Activated CD8-positive, alpha-beta T cell treated with anti-CD3 and anti-CD28 coated beads, Interleukin-2, amount 10 ng/mL, durations not matched to agents 7 days and 5 days (primary cell): ENCODE measurements around the gene LENG1. TPM values are rescaled to one million over a fixed set of nuclear protein-coding genes. Genes with fewer than 3 reads are reported as not detected.
A peak's percentile ranks its signal among the peaks of the same experiment; 100 is the strongest.

Experiments
- ATAC-seq: fragments of 150-1000 bp; cut with Tn5 transposase; one replicate; pipeline ENCODE4 v1.10.0; 2021; ENCODE audit warnings: moderate library complexity
- CTCF ChIA-PET: fragments of 350-600 bp; sonication (Branson Sonifier 250); formaldehyde crosslinking; loops from one replicate; lab custom pipeline; 2021; ENCODE audit warnings: antibody characterized with exemption; lab: Charles Lee
- POLR2A ChIA-PET: fragments of 350-600 bp; sonication (Branson Sonifier 250); formaldehyde crosslinking; loops from one replicate; lab custom pipeline; 2021; ENCODE audit warnings: antibody characterized with exemption; lab: Charles Lee
- DNase-seq: peaks from one replicate; pipeline ENCODE4 v3.0.0-alpha.2; 2020
- H3K27ac Mint-ChIP-seq: one replicate; pipeline ENCODE4 v1.8.0; 2021; ENCODE audit warnings: mild to moderate bottlenecking, mixed read lengths
- H3K27me3 Mint-ChIP-seq: one replicate; pipeline ENCODE4 v1.8.0; 2021; ENCODE audit warnings: low read depth, mixed read lengths
- H3K36me3 Mint-ChIP-seq: one replicate; pipeline ENCODE4 v1.8.0; 2021; ENCODE audit warnings: low read depth, mixed read lengths
- H3K4me1 Mint-ChIP-seq: one replicate; pipeline ENCODE4 v1.8.0; 2021; ENCODE audit warnings: low read depth, mixed read lengths
- H3K4me3 Mint-ChIP-seq: one replicate; pipeline ENCODE4 v1.8.0; 2021; ENCODE audit warnings: mild to moderate bottlenecking, mixed read lengths
- H3K9me3 Mint-ChIP-seq: one replicate; pipeline ENCODE4 v1.8.0; 2022; ENCODE audit warnings: mixed read lengths; ENCODE audit not compliant: insufficient read depth
- total RNA-seq, 2 experiments: library from RNA; stranded (reverse); gene quantifications; one replicate each; pipeline ENCODE4 v1.2.3, GENCODE V29; 2021

The LENG1 gene
- total RNA-seq, 2 experiments from 2014 or later: 6.6 to 7.5 TPM

- Mint-ChIP-seq H3K36me3 (peaks cover 70% of the 10 kb centered on the region), H3K4me3 (no peak overlapping the region), H3K27me3 (no peaks in the 10 kb centered on the region), H3K4me1 (peaks cover 30% of the 10 kb centered on the region), H3K9me3 (no peaks in the 10 kb centered on the region), H3K27ac (no peak overlapping the region)
- ATAC-seq (no peak), DNase-seq (no peak)
- ChIA-PET CTCF (no interaction called here), POLR2A (no interaction called here)
Observed at GRCh38 chr19:54152267-54152666, 7.3 kb downstream of the LENG1 start.

GRCh38 chr19:54151362-54152035 lies 8.0 kb downstream of the LENG1 start:
- Mint-ChIP-seq H3K4me3 (no peak overlapping the region), H3K4me1 (peaks cover 25% of the 10 kb centered on the region), H3K36me3 (peaks cover 70% of the 10 kb centered on the region), H3K27me3 (no peaks in the 10 kb centered on the region), H3K27ac (peak overlapping the region; percentile 36), H3K9me3 (no peaks in the 10 kb centered on the region)
- ATAC-seq (no peak), DNase-seq (no peak)
- ChIA-PET CTCF (interaction anchor here (1.1 to 1.6 kb wide), 2 partner anchors 15 to 83 kb away, joined by 3 read pairs; no protein-coding TSS in a partner anchor), POLR2A (no interaction called here)

GRCh38 chr19:54149021-54149812 lies 10.3 kb downstream of the LENG1 start:
- POLR2A ChIA-PET: interaction anchor here (2.8 kb wide), 1 partner anchor 10 kb away, joined by 12 read pairs; the partner anchor contains the start of gene LENG1
- peaks cover 9% of the 10 kb centered on the region for H3K4me1 Mint-ChIP-seq
- DNase-seq (no peak), ATAC-seq (no peak)
- no peaks in the 10 kb centered on the region for H3K9me3 Mint-ChIP-seq
- CTCF ChIA-PET: no interaction called here
- H3K36me3 Mint-ChIP-seq: peaks cover 69% of the 10 kb centered on the region
- no peaks in the 10 kb centered on the region for H3K27me3 Mint-ChIP-seq
- H3K4me3 Mint-ChIP-seq: no peak overlapping the region
- H3K27ac Mint-ChIP-seq: no peak overlapping the region

GRCh38 chr19:54148158-54148557 lies 11.4 kb downstream of the LENG1 start:
- ChIA-PET CTCF (no interaction called here), POLR2A (interaction anchor here (0.9 to 2.8 kb wide), 2 partner anchors 11 kb away, joined by 3 to 12 read pairs; partner anchors contain the start of genes CNOT3 and LENG1)
- ATAC-seq: no peak

GRCh38 chr19:54147676-54148075 lies 11.8 kb downstream of the LENG1 start:
- Mint-ChIP-seq H3K9me3 (no peaks in the 10 kb centered on the region), H3K27me3 (no peaks in the 10 kb centered on the region), H3K27ac (no peak overlapping the region), H3K36me3 (peaks cover 70% of the 10 kb centered on the region), H3K4me1 (no peaks in the 10 kb centered on the region), H3K4me3 (no peak overlapping the region)
- ChIA-PET POLR2A (interaction anchor here (0.9 to 2.8 kb wide), 2 partner anchors 11 to 12 kb away, joined by 3 to 12 read pairs; partner anchors contain the start of genes CNOT3 and LENG1), CTCF (no interaction called here)
- DNase-seq: no peak
- no peak for ATAC-seq

More at GRCh38 chr19:54148158-54148557, 11.4 kb downstream of the LENG1 start:
- H3K27me3 Mint-ChIP-seq: no peaks in the 10 kb centered on the region
- peaks cover under 1% of the 10 kb centered on the region for H3K4me1 Mint-ChIP-seq
- H3K4me3 Mint-ChIP-seq: no peak overlapping the region
- no peak for DNase-seq
- H3K36me3 Mint-ChIP-seq: peaks cover 69% of the 10 kb centered on the region
- H3K9me3 Mint-ChIP-seq: no peaks in the 10 kb centered on the region
- no peak overlapping the region for H3K27ac Mint-ChIP-seq

GRCh38 chr19:54145541-54146158 lies 13.9 kb downstream of the LENG1 start:
- Mint-ChIP-seq H3K36me3 (peaks cover 73% of the 10 kb centered on the region), H3K4me3 (no peak overlapping the region), H3K27me3 (no peaks in the 10 kb centered on the region), H3K27ac (no peak overlapping the region), H3K9me3 (no peaks in the 10 kb centered on the region), H3K4me1 (peaks cover 4% of the 10 kb centered on the region)
- no peak for DNase-seq
- ChIA-PET POLR2A (interaction anchor here (1.5 kb wide), 1 partner anchor 14 kb away, joined by 3 read pairs; the partner anchor contains the start of gene LENG1), CTCF (no interaction called here)
- no peak for ATAC-seq

- H3K27ac Mint-ChIP-seq: no peak overlapping the region
- no peaks in the 10 kb centered on the region for H3K27me3 Mint-ChIP-seq
- H3K36me3 Mint-ChIP-seq: peaks cover 64% of the 10 kb centered on the region
- ChIA-PET CTCF (no interaction called here), POLR2A (interaction anchor here (1.5 kb wide), 1 partner anchor 17 kb away, joined by 7 read pairs; the partner anchor contains the start of gene LENG1)
- ATAC-seq (no peak), DNase-seq (no peak)
- peaks cover 26% of the 10 kb centered on the region for H3K4me1 Mint-ChIP-seq
- H3K9me3 Mint-ChIP-seq: no peaks in the 10 kb centered on the region
- H3K4me3 Mint-ChIP-seq: no peak overlapping the region
Observed at GRCh38 chr19:54142166-54142780, 17.2 kb downstream of the LENG1 start.

- Mint-ChIP-seq H3K27ac (no peak overlapping the region), H3K27me3 (no peaks in the 10 kb centered on the region), H3K9me3 (no peaks in the 10 kb centered on the region), H3K4me1 (peaks cover 31% of the 10 kb centered on the region), H3K4me3 (no peak overlapping the region), H3K36me3 (peaks cover 56% of the 10 kb centered on the region)
- POLR2A ChIA-PET: interaction anchor here (1.5 kb wide), 1 partner anchor 18 kb away, joined by 7 read pairs; the partner anchor contains the start of gene LENG1
- DNase-seq (no peak), ATAC-seq (no peak)
- CTCF ChIA-PET: interaction anchor here (1.2 kb wide), 1 partner anchor 19 kb away, joined by 3 read pairs; the partner anchor contains the start of gene LENG1
Observed at GRCh38 chr19:54141356-54141755, 18.2 kb downstream of the LENG1 start.

GRCh38 chr19:54138489-54139256 lies 20.8 kb downstream of the LENG1 start:
- ChIA-PET CTCF (interaction anchor here (1.2 kb wide), 1 partner anchor 20 kb away, joined by 4 read pairs; the partner anchor contains the start of gene LENG1), POLR2A (interaction anchor here (0.6 to 2.5 kb wide), 6 partner anchors 19 to 1439 kb away, joined by 3 to 20 read pairs (median 4); partner anchors contain the start of genes LENG1, PRPF31 and TFPT)
- no peaks in the 10 kb centered on the region for H3K27me3 Mint-ChIP-seq
- no peaks in the 10 kb centered on the region for H3K9me3 Mint-ChIP-seq
- DNase-seq (no peak), ATAC-seq (no peak)
- peak overlapping the region; percentile 87 for H3K27ac Mint-ChIP-seq
- H3K4me1 Mint-ChIP-seq: peaks cover 45% of the 10 kb centered on the region
- peak overlapping the region; percentile 84 for H3K4me3 Mint-ChIP-seq
- H3K36me3 Mint-ChIP-seq: peaks cover 39% of the 10 kb centered on the region

- peak; percentile 44 for DNase-seq
- Mint-ChIP-seq H3K9me3 (no peaks in the 10 kb centered on the region), H3K27me3 (no peaks in the 10 kb centered on the region), H3K4me3 (peak within 1 kb of the TSS; percentile 84), H3K4me1 (peaks cover 45% of the 10 kb centered on the region), H3K27ac (peak within 1 kb of the TSS; percentile 92), H3K36me3 (peaks cover 32% of the 10 kb centered on the region)
- CTCF ChIA-PET: interaction anchor here (1.0 to 2.2 kb wide), 11 partner anchors 17 to 1516 kb away, joined by 3 to 7 read pairs (median 4); partner anchors contain the start of genes LENG1 and MBOAT7
- ATAC-seq: no peak
- POLR2A ChIA-PET: interaction anchor here (0.5 to 2.5 kb wide), 10 partner anchors 10 to 1516 kb away, joined by 3 to 20 read pairs (median 4); partner anchors contain the start of genes LENG1, MYADM, PRPF31 and TFPT
Observed at GRCh38 chr19:54137699-54138488, 21.6 kb downstream of the LENG1 start, which contains the start of gene CNOT3. CNOT3 (plus strand) TSS chr19:54137762; CDS start chr19:54142979, 5,217 bp downstream.
